Hepatocyte (in vitro differentiated cells): Measurements from ENCODE around the gene FSTL1. TPM values are rescaled to one million over a fixed set of nuclear protein-coding genes. Genes with fewer than 3 reads are reported as not detected.

Experiments used
- DNase-seq: peaks from one replicate; pipeline ENCODE4 v3.0.0-alpha.2; 2016; ENCODE audit warnings: low spot score
- H2AFZ ChIP-seq: fragments of 200-600 bp; sonication (generic); 2 replicates; pipeline ENCODE4 v1.6.0; 2016; ENCODE audit warnings: antibody characterized with exemption, mild to moderate bottlenecking
- H3K27ac ChIP-seq: fragments of 200-600 bp; sonication (generic); 2 replicates; pipeline ENCODE4 v1.5.1; 2016; ENCODE audit warnings: mild to moderate bottlenecking
- H3K27me3 ChIP-seq: fragments of 200-600 bp; sonication (generic); 2 replicates; pipeline ENCODE4 v1.6.1; 2016
- H3K36me3 ChIP-seq: fragments of 200-600 bp; sonication (generic); replicated peaks from 2 replicates; pipeline ENCODE4 v1.5.1; 2016; ENCODE audit warnings: low read depth; ENCODE audit not compliant: insufficient read depth
- H3K4me1 ChIP-seq: fragments of 200-600 bp; sonication (generic); 2 replicates; pipeline ENCODE4 v1.5.1; 2016; ENCODE audit warnings: mild to moderate bottlenecking, moderate library complexity; ENCODE audit not compliant: insufficient read depth
- H3K4me2 ChIP-seq: fragments of 200-600 bp; sonication (generic); 2 replicates; pipeline ENCODE4 v1.6.0; 2016
- H3K4me3 ChIP-seq: fragments of 200-600 bp; sonication (generic); 2 replicates; pipeline ENCODE4 v1.5.1; 2016; ENCODE audit warnings: mild to moderate bottlenecking
- H3K79me2 ChIP-seq: fragments of 200-600 bp; sonication (generic); 2 replicates; pipeline ENCODE4 v1.6.0; 2017; ENCODE audit warnings: mild to moderate bottlenecking
- H3K9me2 ChIP-seq: fragments of 200-600 bp; sonication (generic); replicated peaks from 2 replicates; pipeline ENCODE4 v1.6.0; 2017; ENCODE audit warnings: mild to moderate bottlenecking; ENCODE audit not compliant: insufficient read depth
- H3K9me3 ChIP-seq: fragments of 200-600 bp; sonication (generic); 2 replicates; pipeline ENCODE4 v1.5.1; 2016; ENCODE audit warnings: low read depth, mild to moderate bottlenecking
- H4K20me1 ChIP-seq: fragments of 200-600 bp; sonication (generic); 2 replicates; pipeline ENCODE4 v1.6.0; 2016; ENCODE audit warnings: mild to moderate bottlenecking; ENCODE audit not compliant: insufficient read depth, poor library complexity, severe bottlenecking
- EZH2 ChIP-seq: fragments of 200-600 bp; sonication (generic); IDR thresholded peaks from 2 replicates; pipeline ENCODE4 v1.6.1; 2016; ENCODE audit warnings: antibody characterized with exemption, mild to moderate bottlenecking, borderline replicate concordance
- EZH2phosphoT487 ChIP-seq: fragments of 200-600 bp; sonication (generic); IDR thresholded peaks from one replicate; pipeline ENCODE4 v1.6.1; 2018; ENCODE audit warnings: antibody characterized with exemption, mild to moderate bottlenecking, low read depth, moderate library complexity; ENCODE audit not compliant: unreplicated experiment, severe bottlenecking
- WGBS: methylation state at CpG from one replicate; pipeline ENCODE4 v1.1.6; 2016; ENCODE audit warnings: low lambda C conversion rate; ENCODE audit errors: missing lambda C conversion rate; 5-methylcytosine and 5-hydroxymethylcytosine counted together
- polyA plus RNA-seq: library from polyadenylated mRNA; unstranded; fragments of >200 nt; fragmentation: Nextera tagmentation; extraction: Ambion mirVana; gene quantifications from 2 replicates; pipeline ENCODE4 v1.2.1, GENCODE V29; 2016
- total RNA-seq: library from RNA; depleted of rRNA; stranded (reverse); fragments of >200 nt; gene quantifications from 2 replicates; pipeline ENCODE4 v1.2.3, GENCODE V29; 2014
- TF ChIP-seq, protein P1 (sequence below): fragments of 200-600 bp; sonication (generic); IDR thresholded peaks from 2 replicates; pipeline ENCODE4 v1.5.1; 2016; ENCODE audit warnings: antibody characterized with exemption, mild to moderate bottlenecking; ENCODE audit not compliant: poor library complexity

Gene FSTL1
- total and polyA plus RNA-seq, 2 experiments from 2014 or later, result 195 to 390 TPM

- H3K4me1 ChIP-seq, result no peaks in the 10 kb centered on the region
- DNase-seq, result no peak
- H3K27ac ChIP-seq, result no peak overlapping the region
- H3K9me2 ChIP-seq, result no peaks in the 10 kb centered on the region
- no peaks in the 10 kb centered on the region for H3K27me3 ChIP-seq
- no peak overlapping the region for H3K4me2 ChIP-seq
- H3K4me3 ChIP-seq, result no peak overlapping the region
- TF ChIP-seq, protein P1, sequence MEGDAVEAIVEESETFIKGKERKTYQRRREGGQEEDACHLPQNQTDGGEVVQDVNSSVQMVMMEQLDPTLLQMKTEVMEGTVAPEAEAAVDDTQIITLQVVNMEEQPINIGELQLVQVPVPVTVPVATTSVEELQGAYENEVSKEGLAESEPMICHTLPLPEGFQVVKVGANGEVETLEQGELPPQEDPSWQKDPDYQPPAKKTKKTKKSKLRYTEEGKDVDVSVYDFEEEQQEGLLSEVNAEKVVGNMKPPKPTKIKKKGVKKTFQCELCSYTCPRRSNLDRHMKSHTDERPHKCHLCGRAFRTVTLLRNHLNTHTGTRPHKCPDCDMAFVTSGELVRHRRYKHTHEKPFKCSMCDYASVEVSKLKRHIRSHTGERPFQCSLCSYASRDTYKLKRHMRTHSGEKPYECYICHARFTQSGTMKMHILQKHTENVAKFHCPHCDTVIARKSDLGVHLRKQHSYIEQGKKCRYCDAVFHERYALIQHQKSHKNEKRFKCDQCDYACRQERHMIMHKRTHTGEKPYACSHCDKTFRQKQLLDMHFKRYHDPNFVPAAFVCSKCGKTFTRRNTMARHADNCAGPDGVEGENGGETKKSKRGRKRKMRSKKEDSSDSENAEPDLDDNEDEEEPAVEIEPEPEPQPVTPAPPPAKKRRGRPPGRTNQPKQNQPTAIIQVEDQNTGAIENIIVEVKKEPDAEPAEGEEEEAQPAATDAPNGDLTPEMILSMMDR, result no peak
- no peak for TF ChIP-seq EZH2
- no peak for TF ChIP-seq EZH2phosphoT487
- no peaks in the 10 kb centered on the region for H3K36me3 ChIP-seq
- H4K20me1 ChIP-seq, result no peaks in the 10 kb centered on the region
- 74% methylated on average over 2 of the region's 2 CpGs for WGBS
- no peak overlapping the region for H2AFZ ChIP-seq
- H3K79me2 ChIP-seq, result no peaks in the 10 kb centered on the region
- H3K9me3 ChIP-seq, result no peaks in the 10 kb centered on the region
Observed at GRCh38 chr3:120407508-120408287, 43.1 kb downstream of the FSTL1 start.

DNA sequence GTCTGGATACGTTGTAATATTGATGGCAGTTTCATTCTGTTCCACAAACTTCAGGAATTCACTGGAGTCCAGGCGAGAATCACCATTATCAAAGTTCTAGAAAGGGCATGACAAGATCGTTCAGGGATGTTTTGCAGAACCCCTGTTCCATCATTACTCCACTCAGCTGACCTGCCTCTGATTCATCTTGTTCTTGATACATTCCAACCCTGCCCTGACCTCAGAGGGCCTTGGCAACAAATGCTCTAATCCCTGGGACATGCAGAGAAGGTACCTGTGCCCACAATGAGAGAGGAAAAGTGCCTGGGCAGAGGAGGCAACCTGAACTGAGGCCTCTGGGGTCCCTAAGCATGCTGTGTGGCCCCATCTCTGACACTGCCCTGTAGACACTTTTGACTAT, 45.9 kb downstream of the FSTL1 start:
- H3K4me2 ChIP-seq, result no peak overlapping the region
- no peaks in the 10 kb centered on the region for H3K79me2 ChIP-seq
- TF ChIP-seq, protein P1, result no peak
- TF ChIP-seq EZH2phosphoT487, result no peak
- no peak for TF ChIP-seq EZH2
- no peaks in the 10 kb centered on the region for H3K36me3 ChIP-seq
- H3K4me3 ChIP-seq, result no peak overlapping the region
- no peak overlapping the region for H2AFZ ChIP-seq
- no peaks in the 10 kb centered on the region for H3K4me1 ChIP-seq
- H3K9me2 ChIP-seq, result no peaks in the 10 kb centered on the region
- DNase-seq, result no peak
- H3K9me3 ChIP-seq, result no peaks in the 10 kb centered on the region
- no peak overlapping the region for H3K27ac ChIP-seq
- 86% methylated on average over 3 of the region's 3 CpGs for WGBS
- no peaks in the 10 kb centered on the region for H3K27me3 ChIP-seq
- no peaks in the 10 kb centered on the region for H4K20me1 ChIP-seq

DNA sequence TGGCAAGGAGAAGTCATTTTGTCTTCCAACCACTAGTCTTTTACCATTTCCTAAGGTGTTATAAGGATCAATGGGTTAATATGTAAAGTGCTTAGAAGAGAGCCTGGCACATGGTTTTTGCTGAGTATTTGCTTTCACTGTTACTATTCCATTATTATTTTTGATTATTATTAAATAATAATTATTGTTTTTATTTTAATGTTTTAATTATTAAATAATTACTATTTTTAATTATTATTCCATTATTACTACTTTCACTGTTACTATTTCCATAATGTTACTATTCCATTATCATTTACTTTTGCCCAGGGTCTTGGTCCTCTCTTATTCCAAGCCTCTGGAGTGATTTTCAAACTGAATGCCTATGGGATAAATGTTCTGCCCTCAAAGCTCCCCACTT, 48.5 kb downstream of the FSTL1 start:
- Histone ChIP-seq H3K9me3 (no peaks in the 10 kb centered on the region), H3K27me3 (no peaks in the 10 kb centered on the region), H3K36me3 (no peaks in the 10 kb centered on the region), H3K4me2 (no peak overlapping the region), H3K4me3 (no peak overlapping the region), H3K27ac (no peak overlapping the region), H3K9me2 (no peaks in the 10 kb centered on the region), H3K79me2 (no peaks in the 10 kb centered on the region), H2AFZ (no peak overlapping the region), H4K20me1 (no peaks in the 10 kb centered on the region), H3K4me1 (no peaks in the 10 kb centered on the region)
- TF ChIP-seq EZH2 (no peak), EZH2phosphoT487 (no peak)
- DNase-seq, result no peak

- TF ChIP-seq EZH2phosphoT487 (no peak), EZH2 (no peak)
- TF ChIP-seq, protein P1, result no peak
- Histone ChIP-seq H3K9me2 (no peaks in the 10 kb centered on the region), H3K4me2 (no peak overlapping the region), H3K36me3 (peaks cover 4% of the 10 kb centered on the region), H3K9me3 (no peaks in the 10 kb centered on the region), H3K27me3 (no peaks in the 10 kb centered on the region), H4K20me1 (no peaks in the 10 kb centered on the region), H3K4me1 (no peaks in the 10 kb centered on the region), H3K79me2 (no peaks in the 10 kb centered on the region), H3K4me3 (no peak overlapping the region), H2AFZ (no peak overlapping the region), H3K27ac (no peak overlapping the region)
- WGBS, result 96% methylated on average over 2 of the region's 2 CpGs
- DNase-seq, result no peak
Observed at GRCh38 chr3:120399372-120399771, 51.4 kb downstream of the FSTL1 start.
